Esophagus muscularis mucosa (tissue), 4 donors: ENCODE data around the gene MAGEF1.
"Not testable (repeated sequence)": the region's sequence is repeated elsewhere in the genome, so short reads cannot be mapped to it uniquely, and the experiment has no call there.

ENCODE experiments used
- EP300 ChIP-seq: sonication (generic); formaldehyde crosslinking; IDR thresholded peaks from one replicate; pipeline ENCODE4 v1.6.1; 2017; ENCODE audit warnings: antibody characterized with exemption
- POLR2A ChIP-seq: fragments of 450-650 bp; IDR thresholded peaks from one replicate; pipeline ENCODE4 v1.6.1; 2017; ENCODE audit warnings: antibody characterized with exemption, moderate library complexity, mild to moderate bottlenecking, low read depth
- POLR2AphosphoS5 ChIP-seq, 2 donors: sonication (generic); formaldehyde crosslinking; IDR thresholded peaks; one replicate each; pipeline ENCODE4 v1.6.1; 2017; ENCODE audit warnings: antibody characterized with exemption in 2 of 2
- TF ChIP-seq, protein P1 (sequence below), 3 experiments: fragments of 200-600 bp in 2 of 3; fragments of 450-650 bp in 1 of 3; sonication (generic) in 2 of 3; IDR thresholded peaks; one replicate each; pipeline ENCODE4 v1.5.1; 2017 to 2019; ENCODE audit warnings: antibody characterized with exemption in 3 of 3, mild to moderate bottlenecking in 2 of 3, moderate library complexity in 1 of 3

DNA sequence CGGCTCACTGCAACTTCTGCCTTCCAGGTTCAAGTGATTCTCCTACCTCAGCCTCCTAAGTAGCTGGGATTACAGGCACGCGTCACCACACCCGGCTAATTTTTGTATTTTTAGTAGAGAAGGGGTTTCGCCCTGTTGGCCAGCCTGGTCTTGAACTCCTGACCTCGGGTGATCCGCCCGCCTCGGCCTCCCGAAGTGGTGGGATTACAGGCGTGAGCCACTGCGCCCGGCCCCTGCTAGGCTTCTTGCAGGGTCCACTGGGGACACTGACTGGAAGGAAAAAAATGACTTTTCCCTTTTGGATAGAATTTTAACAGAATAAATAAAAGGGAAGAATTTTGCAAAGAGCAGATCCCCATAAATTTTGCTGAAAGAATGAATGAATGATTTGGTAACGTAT lies 17.3 kb upstream of the MAGEF1 start:
- TF ChIP-seq, protein P1, sequence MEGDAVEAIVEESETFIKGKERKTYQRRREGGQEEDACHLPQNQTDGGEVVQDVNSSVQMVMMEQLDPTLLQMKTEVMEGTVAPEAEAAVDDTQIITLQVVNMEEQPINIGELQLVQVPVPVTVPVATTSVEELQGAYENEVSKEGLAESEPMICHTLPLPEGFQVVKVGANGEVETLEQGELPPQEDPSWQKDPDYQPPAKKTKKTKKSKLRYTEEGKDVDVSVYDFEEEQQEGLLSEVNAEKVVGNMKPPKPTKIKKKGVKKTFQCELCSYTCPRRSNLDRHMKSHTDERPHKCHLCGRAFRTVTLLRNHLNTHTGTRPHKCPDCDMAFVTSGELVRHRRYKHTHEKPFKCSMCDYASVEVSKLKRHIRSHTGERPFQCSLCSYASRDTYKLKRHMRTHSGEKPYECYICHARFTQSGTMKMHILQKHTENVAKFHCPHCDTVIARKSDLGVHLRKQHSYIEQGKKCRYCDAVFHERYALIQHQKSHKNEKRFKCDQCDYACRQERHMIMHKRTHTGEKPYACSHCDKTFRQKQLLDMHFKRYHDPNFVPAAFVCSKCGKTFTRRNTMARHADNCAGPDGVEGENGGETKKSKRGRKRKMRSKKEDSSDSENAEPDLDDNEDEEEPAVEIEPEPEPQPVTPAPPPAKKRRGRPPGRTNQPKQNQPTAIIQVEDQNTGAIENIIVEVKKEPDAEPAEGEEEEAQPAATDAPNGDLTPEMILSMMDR (IDR thresholded peaks at IDR 0.05) = not testable (repeated sequence)
- not testable (repeated sequence) for TF ChIP-seq POLR2A; EP300; POLR2AphosphoS5 (IDR thresholded peaks at IDR 0.05)
